HG02981 (cell line): ENCODE results near the gene BICRAL.
"Not testable (repeated sequence)": the region's sequence is repeated elsewhere in the genome, so short reads cannot be mapped to it uniquely, and the experiment has no call there.

Source experiments
- ATAC-seq: cut with Tn5 transposase; IDR thresholded peaks from one replicate; pipeline ENCODE4 v1.9.1; 2021; ENCODE audit warnings: mild to moderate bottlenecking, moderate library complexity; ENCODE audit not compliant: unreplicated experiment

Gene BICRAL

DNA sequence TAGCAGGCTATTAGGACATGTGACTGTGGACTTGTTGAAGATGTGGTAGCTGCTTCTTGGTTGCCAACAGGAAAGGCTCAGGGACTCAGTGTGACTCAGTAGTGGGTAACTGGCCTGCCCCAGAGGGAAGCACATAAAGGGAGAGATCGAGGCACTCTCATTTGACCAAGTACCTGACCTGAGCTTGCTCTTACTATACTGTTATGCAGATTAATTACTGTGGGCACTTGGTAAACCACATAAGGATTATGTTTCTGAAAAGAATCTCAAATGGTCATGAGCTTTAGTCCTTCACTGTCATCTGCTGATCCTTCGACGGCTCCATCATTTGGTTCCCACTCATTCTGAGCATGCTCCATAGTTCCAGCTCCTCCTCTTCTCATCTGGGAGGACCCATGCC, 49.4 kb downstream of the BICRAL start:
- ATAC-seq = no peak

DNA sequence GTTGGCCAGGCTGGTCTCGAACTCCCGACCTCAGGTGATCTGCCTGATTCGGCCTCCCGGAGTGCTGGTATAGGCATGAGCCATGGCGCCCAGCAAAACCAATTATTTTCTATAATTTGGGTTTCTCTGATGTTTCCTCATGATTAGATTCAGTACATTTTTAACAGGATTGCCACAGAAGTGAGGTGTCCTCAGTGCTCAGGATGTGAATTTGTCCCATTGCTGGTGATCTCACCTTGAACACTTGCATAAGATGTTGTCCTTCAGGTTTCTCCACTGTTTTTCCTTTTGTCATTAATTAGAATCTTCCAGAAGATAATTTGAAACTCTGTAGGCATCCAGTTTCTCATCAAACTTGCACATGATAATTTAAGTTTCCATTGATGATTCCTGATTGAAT, 52.2 kb downstream of the BICRAL start:
- no peak for ATAC-seq

DNA sequence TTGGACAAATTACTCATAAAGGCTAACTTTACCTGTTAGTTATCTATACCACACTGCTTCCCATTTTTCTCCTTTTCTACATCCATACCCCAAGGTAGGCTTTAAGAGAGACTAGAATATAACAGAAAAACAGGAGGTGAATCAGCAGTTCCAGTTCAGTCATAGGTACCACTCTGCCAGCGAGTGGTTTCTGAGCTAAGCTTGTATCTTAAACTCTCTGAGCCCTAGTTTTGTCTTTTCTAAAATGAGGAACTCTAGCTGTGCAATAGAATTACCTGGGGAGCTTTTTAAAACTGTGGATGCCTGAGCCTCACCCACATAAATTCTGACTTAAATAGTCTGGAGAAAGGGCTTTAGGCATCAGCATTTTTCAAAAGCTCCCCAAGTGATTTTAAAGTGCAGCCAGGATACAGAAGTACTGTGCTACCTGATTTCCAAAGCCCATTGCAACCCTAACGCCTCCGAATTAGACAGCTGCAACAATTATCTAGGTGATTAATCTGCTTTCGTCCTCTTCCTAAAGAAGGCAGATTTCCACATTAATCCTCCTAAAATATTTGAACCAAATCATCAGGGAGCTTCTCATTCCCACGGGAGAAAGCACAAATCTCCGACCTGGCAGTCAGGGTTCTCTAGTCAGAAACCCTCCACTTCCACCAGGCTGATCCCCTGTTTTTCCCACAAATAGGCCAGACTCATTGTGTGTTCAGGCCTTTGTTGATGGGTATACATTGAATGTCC, 60.2 kb downstream of the BICRAL start:
- ATAC-seq = no peak

DNA sequence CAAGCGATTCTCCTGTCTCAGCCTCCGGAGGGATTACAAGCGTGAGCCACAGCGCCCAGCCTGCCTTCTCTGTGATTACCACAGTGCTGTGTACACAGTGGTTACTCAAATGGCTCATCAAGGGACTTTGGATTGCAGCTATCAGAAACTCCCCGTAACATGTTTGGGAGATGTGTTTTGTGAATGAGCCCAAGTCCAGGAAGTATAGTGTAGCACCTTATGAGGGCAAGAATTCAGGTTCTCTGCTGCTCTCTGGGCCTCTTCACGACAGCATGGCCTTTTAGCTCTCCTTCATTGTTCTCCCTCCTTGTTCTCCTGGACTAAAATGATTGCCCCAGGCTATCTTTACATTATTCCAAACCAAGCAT, 63.5 kb downstream of the BICRAL start:
- ATAC-seq = no peak

DNA sequence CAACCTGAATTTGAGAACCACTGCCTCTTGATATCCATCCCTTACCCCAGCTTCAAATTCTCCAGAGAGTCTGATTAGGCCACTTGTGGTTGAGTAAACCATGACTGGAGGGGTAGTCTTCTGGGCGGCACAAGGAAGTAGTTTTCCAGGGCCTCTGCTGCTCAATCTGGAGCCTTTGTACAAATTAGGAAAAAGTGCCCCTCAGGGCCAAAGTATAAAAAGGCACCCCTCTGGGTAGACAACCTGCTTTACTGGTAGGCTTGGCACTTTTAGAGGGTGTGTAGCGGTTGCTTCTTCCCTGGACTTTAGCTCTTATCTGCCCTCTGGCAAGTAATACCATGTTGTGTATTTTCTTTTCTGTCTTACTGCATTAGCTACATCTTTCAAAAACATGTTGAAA, 64.7 kb downstream of the BICRAL start:
- ATAC-seq = no peak

DNA sequence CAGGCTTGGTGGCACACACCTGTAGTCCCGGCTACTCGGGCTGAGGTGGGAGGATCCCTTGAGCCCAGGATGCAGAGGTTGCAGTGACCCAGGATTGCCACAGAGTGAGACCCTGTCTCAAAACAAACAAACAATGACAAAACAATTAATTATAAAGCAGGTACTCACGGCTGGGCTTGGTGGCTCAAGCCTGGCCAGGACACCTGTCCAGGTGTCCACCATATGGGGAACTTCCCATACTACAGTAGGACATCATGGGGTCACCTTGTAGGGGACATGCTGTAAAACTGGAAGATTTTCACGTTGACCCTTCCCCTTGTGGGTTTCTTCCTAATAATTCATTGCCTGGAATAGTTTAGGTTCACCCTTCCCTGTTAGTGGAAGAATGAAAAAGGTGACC, 66.8 kb downstream of the BICRAL start:
- no peak for ATAC-seq

DNA sequence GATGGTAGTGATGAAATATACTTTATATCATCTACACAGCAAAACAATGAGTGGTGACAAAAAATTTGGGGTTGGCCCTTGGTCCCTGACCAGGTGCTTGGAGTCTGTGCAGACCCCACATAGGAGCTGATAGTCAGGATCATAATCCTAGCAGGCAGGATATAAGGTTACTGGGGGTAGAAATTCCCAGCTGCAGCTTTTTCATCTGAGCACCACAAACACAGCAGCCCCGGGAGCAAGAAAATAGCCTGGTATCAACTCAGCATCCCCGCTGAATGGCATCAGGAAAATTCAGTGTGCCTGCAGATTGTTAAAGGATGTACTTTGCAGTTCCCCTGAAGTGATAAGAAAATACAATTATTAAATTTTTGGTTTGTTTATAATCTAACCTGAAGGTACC, 69.7 kb downstream of the BICRAL start:
- ATAC-seq = no peak

DNA sequence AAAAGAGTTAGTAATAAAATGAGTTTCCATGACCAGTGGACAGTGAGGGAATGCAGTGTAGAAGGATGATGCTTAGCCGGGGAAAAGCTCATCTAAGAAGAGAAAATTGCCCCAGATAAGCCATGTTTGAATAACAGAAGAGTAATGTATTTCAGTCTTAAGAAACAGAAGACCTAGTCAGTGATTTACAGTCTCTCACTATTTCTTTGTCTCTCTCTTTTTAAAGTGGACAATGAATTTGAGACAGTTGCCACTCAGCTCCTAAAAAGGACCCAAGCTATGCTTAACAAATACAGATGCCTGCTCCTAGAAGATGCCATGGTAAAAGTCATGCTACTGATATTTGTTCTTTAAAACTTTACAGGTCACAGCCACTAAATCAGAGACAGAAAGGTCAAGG, 78.2 kb downstream of the BICRAL start:
- ATAC-seq = no peak

DNA sequence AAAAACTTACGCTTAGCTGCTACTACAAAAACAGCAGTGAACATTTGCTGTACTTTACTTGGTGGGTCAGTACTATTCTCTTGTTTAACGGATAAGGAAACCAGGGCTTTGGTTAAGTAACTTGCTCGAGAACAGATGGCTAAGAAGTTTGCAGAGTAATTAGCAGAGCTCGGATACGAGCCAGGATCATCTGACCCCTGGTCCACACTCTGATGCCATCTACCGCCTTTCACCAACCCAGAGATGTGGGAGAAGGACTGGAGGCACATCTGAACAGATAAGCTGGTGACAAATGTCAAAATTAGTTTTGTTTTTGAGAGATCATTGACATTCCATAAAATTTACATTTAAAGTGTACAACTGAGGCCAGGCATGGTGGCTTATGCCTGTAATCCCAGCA, 78.6 kb downstream of the BICRAL start:
- no peak for ATAC-seq

DNA sequence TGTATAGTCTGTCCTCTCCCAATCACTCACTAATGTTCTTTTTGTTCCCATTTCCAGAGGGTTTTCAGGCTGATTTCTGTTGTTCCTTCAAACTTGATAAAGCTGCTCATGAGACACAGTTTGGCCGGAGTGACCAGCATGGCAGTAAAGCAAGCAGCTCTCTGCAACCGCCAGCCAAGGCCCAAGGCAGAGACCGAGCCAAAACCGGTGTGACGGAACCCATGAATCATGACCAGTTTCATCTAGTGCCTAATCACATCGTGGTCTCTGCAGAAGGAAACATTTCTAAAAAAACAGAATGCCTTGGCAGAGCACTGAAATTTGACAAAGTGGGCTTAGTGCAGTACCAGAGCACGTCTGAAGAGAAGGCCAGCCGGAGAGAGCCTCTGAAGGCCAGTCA, 82.8 kb downstream of the BICRAL start:
- no peak for ATAC-seq

DNA sequence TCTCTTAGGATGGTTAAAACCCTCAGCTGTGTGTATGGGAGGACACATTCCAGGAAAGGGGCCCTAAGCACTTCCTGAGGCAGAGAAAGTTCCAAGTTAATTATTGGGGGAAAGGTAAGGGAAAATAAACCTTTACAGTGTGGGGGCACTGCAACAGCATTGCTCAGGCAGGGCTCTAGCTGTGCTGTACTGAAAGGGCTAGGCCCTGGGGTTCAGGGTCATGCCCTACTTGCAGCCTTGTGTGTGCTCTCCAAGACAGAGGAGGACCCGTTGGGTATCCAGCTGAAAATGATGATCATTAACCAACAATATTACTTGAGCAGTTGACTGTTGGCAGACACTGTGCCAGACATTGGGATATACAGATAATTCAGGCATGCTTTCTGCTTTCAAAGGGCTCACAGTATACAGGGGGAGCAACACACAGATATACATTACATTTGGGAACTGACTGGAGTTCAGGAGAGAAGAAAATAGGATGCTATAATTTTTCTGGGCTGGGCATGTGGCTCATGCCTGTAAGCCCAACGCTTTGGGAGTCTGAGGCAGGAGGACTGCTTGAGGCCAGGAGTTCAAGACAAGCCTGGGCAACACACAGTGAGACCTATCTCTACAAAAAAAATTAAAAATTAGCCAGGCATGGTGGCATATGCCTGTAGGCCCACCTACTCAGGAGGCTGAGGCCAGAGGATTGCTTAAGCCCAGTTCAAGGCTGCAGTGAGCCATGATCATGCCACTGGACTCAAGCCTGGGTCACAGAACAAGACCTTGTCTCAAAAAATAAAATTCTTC, 88.5 kb downstream of the BICRAL start:
- no peak for ATAC-seq

DNA sequence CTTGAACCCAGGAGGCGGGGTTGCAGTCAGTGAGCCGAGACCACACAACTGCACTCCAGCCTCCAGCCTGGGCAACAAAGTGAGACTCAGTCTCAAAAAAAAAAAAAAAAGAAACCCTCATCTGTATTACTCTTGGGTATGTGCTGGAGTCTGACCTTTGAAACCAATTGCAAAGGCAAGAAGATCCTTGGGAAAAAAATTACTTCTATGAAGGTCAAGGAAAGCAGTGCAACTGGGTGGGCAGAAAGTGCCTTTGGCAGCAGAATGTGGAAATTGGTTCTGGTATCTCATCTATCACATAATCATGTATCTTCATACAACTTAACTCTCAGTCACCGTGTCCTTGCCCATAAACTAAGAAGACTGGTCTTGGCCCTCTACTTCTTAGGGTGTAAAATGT, 89.9 kb downstream of the BICRAL start:
- no peak for ATAC-seq

DNA sequence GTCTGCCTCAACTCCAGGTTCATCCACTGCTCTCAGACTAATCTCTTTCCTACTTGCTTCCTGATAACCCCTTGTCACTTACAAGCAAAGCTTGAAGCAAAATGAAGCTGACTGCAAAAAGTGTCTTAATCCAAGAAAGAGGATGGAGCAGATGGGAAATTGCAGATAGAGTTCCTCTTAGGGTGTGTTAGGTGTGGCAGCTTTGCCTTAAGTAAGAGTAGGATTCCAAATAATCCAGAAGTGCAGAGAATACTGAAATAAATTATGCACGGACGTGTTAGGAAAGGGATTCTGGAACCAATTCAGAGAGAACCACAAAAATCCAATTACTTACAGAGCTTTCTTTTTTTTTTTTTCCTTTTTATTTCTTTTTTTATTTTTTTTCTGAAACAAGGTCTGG, 91.5 kb downstream of the BICRAL start:
- no peak for ATAC-seq

DNA sequence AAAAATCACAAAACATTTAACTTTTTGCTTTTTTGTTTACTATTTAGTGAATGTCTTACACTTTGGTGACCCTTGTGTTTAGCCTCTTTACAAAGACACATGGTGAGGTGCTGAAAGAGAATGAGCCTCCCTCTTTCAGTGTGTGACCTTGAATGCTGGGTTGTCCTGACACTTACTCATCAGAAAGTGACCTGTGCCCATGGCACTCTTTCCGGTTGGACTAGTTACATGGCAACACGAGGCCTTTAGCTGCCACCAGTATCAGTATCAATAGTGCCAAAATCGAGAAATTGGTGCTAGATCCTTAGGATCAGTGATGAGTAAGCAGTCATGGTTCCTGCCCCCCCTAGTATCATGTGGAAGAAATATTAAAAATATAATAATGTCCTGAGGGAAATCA, 95.8 kb downstream of the BICRAL start:
- ATAC-seq = no peak

DNA sequence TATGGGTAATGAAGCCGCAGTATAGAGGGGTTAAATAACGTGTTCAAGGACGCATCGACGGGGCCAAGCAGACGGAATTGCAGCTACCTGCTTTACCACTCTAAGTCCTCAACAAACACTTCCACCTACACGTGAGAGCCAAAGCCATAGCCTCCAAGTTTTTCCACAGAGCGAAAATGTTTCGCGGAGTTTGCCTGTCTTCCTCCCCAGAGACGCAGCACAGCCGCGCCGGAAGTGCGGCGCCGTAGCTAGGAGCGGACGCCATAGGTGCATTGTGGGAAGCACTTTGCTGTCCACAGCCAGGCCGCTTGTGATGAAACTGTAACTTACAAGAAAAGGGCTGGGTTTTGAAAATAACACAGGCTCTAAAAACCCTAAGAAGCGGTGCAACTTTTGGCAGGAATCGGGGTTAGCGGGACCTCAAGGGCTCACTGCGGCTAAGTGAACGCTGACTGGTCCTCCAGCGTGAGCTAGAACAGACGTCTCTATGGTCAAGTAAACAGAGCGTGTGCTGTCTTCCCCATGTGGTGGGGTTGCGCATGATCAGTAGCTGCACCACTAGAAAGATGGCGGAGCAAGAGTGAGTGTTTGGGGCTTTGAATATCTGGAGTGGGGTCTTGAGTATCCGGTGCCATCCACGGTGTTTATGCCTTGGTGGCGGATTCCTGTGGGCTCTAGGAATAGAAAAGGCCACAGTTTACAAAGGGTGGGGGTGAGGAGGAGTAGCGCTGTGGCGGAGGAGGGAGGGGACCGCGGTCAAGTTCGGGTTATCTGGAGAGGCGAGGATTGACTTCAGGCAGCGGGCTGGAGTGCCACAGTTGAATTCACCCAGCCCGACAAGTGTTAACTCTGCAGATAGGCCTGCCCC, 97.8 kb downstream of the BICRAL start, which contains the start of gene RPL7L1:
TSS of gene RPL7L1 (plus strand) at position 245 of the 868 bp plus-strand sequence. CDS start at position 540, 295 bp downstream.
- ATAC-seq = peak; percentile 89

DNA sequence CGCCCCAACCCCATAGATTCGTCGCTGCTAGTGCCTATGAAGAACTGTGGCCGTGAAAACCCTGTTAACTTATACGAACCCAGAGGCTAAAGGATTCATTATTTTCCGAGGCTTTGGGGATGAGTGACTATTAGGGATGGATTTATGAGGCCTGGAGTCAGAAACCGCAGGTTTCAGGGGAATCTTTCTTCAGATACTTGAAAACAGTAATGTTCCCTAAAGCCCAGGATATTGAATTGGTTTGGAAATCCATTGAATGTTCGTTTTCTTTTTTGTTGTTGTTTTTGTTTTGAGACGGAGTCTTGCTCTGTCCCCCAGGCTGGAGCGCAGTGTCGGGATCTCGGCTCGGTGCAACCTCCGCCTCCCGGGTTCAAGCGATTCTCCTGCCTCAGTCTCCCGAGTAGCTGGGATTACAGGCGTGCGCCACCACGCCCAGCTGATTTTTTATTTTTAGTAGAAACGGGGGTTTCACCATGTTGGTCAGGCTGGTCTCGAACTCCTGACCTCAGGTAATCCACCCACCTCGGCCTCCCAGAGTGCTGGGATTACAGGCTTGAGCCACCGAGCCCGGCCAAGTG, 98.5 kb downstream of the BICRAL start:
- ATAC-seq = not testable (repeated sequence)

DNA sequence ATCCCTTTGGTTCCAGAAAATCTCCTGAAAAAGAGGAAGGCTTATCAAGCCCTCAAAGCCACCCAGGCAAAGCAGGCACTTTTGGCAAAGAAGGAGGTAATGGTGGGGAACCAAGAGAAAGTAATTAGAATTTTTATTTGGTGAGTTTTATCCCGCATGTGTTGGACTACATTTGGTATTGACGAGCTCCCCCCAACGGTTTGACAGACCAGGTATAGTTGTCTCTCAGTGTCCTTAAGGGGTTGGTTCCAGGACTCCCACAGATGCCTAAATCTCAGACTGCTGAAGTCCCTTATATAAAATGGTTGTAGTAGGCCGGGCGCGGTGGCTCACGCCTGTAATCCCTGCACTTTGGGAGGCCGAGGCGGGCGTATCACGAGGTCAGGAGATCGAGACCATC, 99.0 kb downstream of the BICRAL start:
- not testable (repeated sequence) for ATAC-seq

DNA sequence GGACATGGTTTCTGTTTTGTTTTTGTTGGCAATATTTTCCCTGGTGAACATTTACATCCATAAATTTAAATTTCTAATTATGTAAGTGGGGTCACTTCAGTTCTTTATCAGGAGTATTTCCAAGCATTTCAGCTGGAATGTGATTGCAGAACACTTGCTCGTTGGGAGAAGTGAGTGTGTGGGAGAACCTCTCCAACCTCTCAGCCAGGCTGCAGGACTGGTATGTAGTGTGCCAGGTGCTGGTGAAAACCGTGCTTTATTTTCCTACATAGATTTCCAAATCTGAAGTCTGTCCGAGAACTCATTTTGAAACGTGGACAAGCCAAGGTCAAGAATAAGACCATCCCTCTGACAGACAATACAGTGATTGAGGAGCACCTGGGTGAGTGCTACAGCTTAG, 103.8 kb downstream of the BICRAL start:
- no peak for ATAC-seq

DNA sequence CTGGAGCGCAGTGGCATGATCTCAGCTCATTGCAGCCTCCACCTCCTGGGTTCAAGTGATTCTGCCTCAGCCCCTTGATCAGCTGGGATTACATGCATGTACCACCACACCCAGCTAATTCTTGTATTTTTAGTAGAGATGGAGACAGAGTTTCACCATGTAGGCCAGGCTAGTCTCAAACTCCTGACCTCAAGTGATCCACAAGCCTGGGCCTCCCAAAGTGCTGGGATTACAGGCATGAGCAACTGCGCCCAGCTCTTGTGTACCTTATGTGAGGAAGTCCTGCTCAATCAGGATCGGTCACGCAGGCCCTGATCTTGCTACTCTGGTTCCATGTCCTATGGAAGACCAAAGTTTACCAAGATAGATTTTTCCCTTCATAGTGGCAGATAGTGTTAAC, 106.3 kb downstream of the BICRAL start:
- ATAC-seq = not testable (repeated sequence)

DNA sequence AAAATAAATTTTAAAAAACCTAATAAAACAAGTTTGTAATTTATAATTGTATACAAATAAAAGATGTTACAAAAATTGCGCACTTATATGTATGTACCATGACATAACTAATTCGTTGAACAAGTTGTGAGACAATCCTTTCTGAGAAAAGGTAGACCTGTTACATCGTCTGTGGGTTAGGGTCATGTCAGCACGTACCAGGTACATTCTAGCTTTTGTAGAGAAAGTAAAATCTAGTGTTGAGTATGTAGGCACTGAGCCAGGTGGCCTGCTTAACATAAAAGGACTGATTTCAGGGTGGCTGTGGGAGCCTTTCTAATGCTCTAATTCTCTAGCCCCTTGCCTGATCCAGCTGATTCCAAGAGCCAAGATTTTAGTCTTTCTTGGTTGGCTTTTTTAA, 108.0 kb downstream of the BICRAL start:
- no peak for ATAC-seq
